Vagina (tissue), 2 donors: Measurements from ENCODE around the gene UGT1A3.

Experiments used
- CTCF ChIP-seq, 3 experiments: fragments of 450-650 bp in 2 of 3; fragments of 200-600 bp in 1 of 3; sonication (generic) in 1 of 3; IDR thresholded peaks; one replicate each; pipeline ENCODE4 v1.5.1; 2017 to 2019; ENCODE audit warnings: antibody characterized with exemption in 3 of 3, mild to moderate bottlenecking in 2 of 3, moderate library complexity in 2 of 3
- POLR2A ChIP-seq, 2 donors: fragments of 450-650 bp; IDR thresholded peaks; one replicate each; pipeline ENCODE4 v1.6.1; 2017; ENCODE audit warnings: antibody characterized with exemption in 2 of 2, mild to moderate bottlenecking in 2 of 2, moderate library complexity in 2 of 2

- TF ChIP-seq CTCF (IDR thresholded peaks at IDR 0.05) = no peak
- TF ChIP-seq POLR2A (IDR thresholded peaks at IDR 0.05) = no peak
These were observed 16.1 kb upstream of the UGT1A3 start, which contains the start of gene UGT1A5 for GRCh38 chr2:233712611-233713261.
